HG03521 (cell line): ENCODE data around the gene DNM1.
"Not testable (repeated sequence)": the region's sequence is repeated elsewhere in the genome, so short reads cannot be mapped to it uniquely, and the experiment has no call there.

Source experiments
- ATAC-seq: cut with Tn5 transposase; IDR thresholded peaks from one replicate; pipeline ENCODE4 v1.9.1; 2021; ENCODE audit warnings: mild to moderate bottlenecking, moderate library complexity; ENCODE audit not compliant: unreplicated experiment

The DNM1 gene

DNA sequence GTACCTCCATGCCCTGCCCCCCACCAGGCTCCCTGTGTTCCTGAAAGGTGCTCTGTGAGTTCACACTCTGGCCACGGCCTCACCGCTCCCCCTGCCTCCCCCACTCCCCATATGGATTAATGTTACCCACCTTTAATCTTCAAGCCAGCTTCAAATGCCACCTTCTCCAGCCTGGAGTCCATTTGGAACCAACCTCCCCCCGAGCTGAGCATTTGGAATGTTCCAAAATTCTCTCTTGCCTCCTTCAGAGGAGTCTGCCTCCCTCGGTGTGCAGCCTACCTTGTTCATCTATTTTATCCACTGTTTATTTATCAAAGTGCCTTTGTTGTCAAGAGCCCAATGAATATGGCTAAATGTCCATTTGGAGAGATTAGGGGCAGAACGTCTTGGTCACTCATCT, 68.3 kb downstream of the DNM1 start:
- no peak for ATAC-seq

DNA sequence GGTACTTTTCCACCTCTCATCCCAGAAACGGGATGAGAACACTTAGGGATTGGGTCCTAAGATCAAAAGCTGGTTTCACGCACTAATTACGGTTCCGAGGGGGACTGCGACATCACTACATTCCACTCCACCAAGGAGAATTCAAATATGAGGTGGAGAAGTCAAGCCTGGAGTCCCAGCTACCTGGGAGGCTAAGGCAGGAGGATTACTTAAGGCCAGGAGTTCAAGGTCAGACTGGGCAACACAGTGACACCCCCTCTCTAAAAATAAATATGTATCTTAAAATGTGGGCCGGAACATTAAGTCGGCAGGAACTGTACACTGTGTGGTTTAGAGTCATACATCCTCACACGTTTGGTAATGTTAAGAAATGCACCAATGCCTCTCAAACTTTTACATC, 71.1 kb downstream of the DNM1 start:
- no peak for ATAC-seq

- ATAC-seq, result peak; percentile 38
Observed at GRCh38 chr9:128275198-128276007, 72.2 kb downstream of the DNM1 start, which contains the start of gene GOLGA2. GOLGA2 (minus strand) TSS chr9:128276007; CDS start chr9:128275976, 31 bp downstream.

DNA sequence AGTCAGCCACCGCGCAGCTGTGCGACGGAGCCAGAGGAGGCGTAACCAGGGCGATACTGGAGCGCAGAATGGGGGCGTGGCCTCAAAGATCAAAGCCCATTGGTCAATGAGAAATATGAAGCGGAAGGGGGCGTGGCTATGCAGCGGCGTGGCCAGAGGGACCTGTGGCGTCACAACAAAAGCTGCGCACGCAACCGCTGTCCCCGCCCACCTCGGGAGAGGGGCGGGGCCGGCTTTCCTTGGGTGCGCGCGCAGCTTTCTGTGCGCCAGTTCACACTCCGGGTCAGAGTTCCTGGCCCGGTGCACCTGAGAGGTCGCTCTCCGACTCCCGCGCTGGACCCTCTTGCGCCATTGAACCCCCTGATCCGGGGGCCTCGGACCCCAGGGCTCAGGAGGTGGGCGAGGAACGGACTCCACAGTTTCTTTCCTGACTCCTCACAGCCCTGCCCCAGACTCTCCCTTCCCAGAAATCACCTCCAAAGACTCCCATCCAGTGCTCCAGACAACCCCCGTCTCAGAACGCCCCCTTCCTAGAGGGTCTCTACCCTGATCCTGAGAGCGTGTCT, 72.9 kb downstream of the DNM1 start, which contains the start of gene SWI5:
TSS of gene SWI5 (plus strand) at position 269 of the 566 bp plus-strand sequence.
- peak; percentile 93 for ATAC-seq

DNA sequence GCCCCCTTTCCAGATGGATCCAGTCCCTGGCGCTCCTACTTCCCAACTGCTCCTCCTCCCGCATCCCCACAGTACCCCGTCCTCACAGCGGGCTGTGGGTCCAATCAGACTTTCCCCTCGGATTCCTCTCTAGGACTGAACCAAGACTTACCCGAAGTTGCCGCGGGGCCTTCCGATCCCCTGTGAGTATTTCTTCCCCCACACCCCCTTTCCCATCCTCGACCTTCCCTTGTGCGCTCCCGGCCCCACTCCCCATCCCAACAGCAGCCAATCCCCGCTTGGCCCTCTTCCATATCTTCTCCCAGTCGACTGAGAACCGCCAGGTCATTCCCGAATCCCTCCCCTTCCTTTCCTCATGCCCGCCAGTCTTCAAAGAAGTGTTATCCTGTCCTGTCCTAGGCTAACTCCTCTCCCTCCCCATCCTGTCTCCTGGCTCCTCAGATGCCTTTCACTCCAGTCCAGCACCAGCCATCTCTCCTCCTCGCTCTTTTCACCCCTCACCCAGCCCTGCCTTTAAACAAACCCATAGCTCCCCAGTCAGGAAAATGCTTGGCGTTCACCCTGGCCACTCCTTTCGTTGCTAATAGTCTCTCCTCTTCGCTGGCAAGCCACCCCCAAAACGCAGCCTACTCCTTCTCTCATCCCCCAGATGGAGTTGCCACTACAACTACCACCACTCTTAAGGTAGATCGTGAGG, 73.5 kb downstream of the DNM1 start:
- no peak for ATAC-seq

GRCh38 chr9:128279088-128280073, 76.2 kb downstream of the DNM1 start:
- ATAC-seq, result not testable (repeated sequence)

- no peak for ATAC-seq
Observed at GRCh38 chr9:128280084-128280622, 77.0 kb downstream of the DNM1 start.

DNA sequence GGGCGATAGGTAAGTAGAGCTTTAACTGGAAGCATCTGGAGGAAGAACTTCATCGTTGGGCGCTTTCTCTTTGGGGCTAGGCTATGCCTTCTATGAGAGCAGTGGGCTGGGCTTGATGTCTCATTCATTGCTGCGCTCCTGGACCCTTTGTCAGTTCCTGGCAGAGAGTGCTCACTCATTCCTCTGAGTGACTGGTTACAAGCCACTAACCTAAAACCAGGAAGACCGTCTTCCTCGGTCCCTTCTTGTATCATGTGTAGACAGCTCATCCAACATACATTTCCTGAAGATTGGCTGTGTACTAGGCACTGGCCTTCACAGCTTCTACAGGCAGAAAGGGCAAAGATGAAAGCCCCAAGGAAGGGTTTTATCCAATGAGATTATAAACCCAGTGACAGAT, 79.3 kb downstream of the DNM1 start:
- no peak for ATAC-seq

GRCh38 chr9:128285033-128285784, 82.0 kb downstream of the DNM1 start:
- ATAC-seq, result no peak

DNA sequence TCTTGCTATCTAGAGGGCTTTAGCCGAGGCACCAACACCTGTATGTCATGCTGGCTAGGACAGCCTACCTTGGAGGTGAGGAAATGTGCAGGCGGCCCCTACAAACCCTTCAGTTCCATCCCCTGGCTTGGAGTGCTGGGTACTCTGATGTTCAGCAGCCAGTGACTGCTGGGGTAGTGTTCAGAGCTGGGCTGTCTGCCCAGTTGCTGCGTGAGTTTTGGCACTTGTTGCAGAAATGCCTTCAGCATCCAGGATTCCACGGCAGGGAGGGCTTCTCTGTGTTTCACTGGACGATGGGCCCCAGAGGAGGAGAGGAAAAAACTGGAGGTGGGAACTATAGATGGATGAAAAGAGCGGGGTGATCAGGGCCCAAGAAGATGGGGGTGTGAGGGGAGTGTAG, 83.3 kb downstream of the DNM1 start:
- no peak for ATAC-seq

DNA sequence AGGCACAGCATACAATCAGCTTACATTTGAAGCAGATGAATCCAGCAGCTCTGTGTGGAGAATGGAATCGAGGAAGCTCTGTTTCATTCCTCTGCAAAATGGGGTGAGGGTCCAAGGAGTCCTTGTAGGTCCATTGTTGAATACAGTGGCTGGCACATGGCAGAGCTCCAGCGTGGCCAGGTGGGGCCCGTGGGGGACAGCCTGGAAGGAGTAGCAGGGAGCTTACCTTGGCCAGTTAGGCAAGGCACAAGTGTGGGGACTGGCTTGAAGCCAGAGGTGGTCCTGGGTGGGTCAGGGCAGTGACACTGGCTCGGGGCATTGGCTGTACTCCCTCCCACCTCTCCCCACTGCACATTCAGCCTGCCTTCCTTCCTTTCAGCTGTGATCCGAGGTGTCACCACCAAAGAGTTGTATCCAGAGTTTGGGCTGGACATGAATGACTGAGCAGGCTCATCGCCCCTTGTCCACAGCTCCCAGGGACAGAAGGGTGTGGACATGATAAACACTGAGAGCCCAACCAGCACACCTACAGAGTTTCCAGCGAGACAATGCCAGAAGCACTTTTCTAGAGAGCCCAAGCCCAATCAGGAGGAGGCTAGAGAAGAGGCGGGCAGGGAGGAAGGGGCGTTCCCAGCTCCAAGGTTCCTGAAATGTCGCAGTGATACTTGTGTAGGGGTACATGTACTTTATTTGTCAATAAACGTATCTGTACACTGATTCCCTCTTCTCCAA, 85.3 kb downstream of the DNM1 start:
- no peak for ATAC-seq

DNA sequence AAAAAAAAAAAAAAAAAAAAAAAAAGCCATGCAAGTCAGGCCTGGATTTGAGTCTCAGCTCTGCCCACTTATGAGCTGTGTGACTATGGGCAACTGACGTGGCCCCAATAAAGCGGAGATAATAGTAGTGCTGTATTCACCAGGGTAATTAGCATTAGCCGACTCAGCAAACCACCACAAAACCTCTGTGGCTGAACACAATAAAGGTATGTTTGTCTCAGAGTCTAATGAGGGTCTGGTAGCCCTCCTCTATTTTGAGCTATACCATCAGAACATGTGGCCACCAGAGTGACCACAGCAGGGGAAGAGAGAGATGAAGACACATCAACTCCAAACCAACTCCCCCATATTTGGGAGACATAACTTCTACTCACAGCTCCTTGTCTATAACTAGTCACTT, 88.8 kb downstream of the DNM1 start:
- ATAC-seq, result no peak

DNA sequence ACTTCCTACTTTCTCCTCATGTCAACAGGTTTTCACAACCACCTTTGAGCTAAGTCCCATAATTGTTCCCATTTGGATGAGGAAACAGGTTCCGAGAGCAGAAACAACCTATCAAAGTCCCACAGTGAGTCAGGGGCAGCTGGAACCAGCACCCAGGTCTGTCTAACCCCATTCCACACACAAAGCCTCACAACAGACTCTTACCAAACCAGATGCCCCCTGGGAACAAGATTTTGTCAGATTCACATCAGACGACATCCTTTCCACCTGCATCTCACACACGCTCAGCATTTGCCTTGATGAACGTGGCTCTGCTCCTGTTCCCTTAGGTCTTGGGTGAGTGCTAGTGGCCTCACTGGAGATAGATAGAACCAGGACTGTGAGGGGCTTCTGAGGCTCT, 89.9 kb downstream of the DNM1 start:
- ATAC-seq, result no peak

DNA sequence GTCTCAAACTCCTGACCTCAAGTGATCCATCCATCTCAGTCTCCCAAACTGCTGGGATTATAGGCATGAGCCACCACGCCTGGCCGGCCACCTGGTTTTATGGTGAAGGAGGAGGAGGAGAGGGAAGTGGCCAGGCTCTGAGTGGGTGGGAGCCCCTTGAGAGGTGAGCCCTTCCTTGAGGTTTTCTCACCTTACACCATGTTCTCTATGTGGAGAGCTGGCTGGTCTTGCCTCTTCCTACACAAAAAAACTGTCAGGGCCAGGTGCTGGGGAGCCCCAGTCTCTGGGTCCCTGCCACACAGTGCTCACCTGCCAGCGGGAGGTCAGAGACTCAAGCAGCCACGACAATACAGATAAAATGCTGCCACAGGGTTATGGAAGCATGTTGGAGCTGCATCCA, 91.0 kb downstream of the DNM1 start:
- ATAC-seq, result no peak

GRCh38 chr9:128296340-128297220, 93.4 kb downstream of the DNM1 start:
- no peak for ATAC-seq

GRCh38 chr9:128297221-128297773, 94.1 kb downstream of the DNM1 start:
- no peak for ATAC-seq

DNA sequence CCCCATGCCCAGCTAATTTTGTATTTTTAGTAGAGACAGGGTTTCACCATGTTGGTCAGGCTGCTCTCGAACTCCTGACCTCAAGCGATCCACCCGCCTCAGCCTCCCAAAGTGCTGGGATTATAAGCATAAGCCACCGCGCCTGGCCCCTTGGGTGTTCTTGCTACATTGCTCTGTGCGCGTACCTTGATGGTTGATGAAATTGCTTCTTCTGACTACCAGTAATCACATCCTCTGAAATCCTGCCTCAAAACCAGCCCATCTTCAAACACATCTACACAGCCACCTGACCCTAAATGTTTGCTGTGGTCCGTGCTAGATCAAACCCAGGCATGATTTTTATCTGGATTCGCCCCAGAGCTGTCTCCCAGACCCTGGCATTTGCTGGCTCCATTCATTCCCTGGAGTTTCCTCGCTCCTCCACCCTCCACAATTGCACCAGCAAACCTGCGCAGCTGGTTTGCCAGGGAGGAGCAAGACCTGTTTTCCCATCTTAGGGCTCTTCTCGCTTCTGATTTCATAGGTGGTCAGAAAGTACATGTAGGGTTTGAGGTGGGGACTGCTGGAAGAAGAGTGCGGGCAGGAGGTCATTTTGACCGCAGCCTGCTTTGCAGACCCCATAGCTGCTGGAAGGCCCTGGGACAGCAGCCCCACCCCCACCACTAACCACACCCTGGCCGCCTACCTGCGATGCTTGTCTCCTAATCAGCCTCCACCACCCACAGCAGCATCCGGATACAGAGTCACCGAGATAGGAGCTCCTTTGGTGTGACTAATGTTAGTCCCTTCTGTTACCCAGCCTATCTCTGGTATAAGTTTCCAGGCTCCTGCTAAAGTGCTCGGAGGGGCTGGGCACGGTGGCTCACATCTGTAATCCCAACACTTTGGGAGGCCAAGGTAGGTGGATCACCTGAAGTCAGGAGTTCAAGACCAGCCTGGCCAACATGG, 95.6 kb downstream of the DNM1 start:
- ATAC-seq, result no peak
